Transverse colon (tissue), 4 donors: ENCODE results near the gene CST9.

Experiments used
- CTCF ChIP-seq, 5 experiments: fragments of 200-600 bp in 3 of 5; fragments of 450-650 bp in 2 of 5; sonication (generic) in 3 of 5; IDR thresholded peaks; 1 replicate in 2 of 5; 2 replicates in 3 of 5; pipeline ENCODE4 v1.5.1; 2016 to 2017; ENCODE audit warnings: antibody characterized with exemption in 5 of 5, inconsistent platforms in 3 of 5, mild to moderate bottlenecking in 2 of 5, moderate library complexity in 1 of 5
- EP300 ChIP-seq: sonication (generic); formaldehyde crosslinking; IDR thresholded peaks from one replicate; pipeline ENCODE4 v1.6.1; 2017; ENCODE audit warnings: antibody characterized with exemption, low read depth
- POLR2A ChIP-seq: fragments of 450-650 bp; IDR thresholded peaks from one replicate; pipeline ENCODE4 v1.6.1; 2016; ENCODE audit warnings: antibody characterized with exemption, mild to moderate bottlenecking, moderate library complexity
- POLR2AphosphoS5 ChIP-seq, 3 donors: sonication (generic); formaldehyde crosslinking; IDR thresholded peaks; one replicate each; pipeline ENCODE4 v1.6.1; 2016; ENCODE audit warnings: antibody characterized with exemption in 3 of 3

GRCh38 chr20:23587631-23588030, 18.1 kb downstream of the CST9 start:
- TF ChIP-seq CTCF (IDR thresholded peaks at IDR 0.05) = no peak
- TF ChIP-seq POLR2AphosphoS5 (IDR thresholded peaks at IDR 0.05) = no peak
- no peak for TF ChIP-seq POLR2A
- TF ChIP-seq EP300 = no peak
